HL-60/S4 treated with retinoic acid at 250 ng/mL for 4 days and 3 days (cell line): Measurements from ENCODE around the gene MAGEB2.
"Not testable (repeated sequence)": the region's sequence is repeated elsewhere in the genome, so short reads cannot be mapped to it uniquely, and the experiment has no call there.

ENCODE experiments used
- in situ Hi-C: fragments of 300-500 bp; cut with MboI; formaldehyde crosslinking; loops from 2 replicates; pipeline ENCODE4 v1.7.0; 2022; ENCODE audit warnings: low sequenced_read_pairs

MAGEB2 gene, protein sequence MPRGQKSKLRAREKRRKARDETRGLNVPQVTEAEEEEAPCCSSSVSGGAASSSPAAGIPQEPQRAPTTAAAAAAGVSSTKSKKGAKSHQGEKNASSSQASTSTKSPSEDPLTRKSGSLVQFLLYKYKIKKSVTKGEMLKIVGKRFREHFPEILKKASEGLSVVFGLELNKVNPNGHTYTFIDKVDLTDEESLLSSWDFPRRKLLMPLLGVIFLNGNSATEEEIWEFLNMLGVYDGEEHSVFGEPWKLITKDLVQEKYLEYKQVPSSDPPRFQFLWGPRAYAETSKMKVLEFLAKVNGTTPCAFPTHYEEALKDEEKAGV

DNA sequence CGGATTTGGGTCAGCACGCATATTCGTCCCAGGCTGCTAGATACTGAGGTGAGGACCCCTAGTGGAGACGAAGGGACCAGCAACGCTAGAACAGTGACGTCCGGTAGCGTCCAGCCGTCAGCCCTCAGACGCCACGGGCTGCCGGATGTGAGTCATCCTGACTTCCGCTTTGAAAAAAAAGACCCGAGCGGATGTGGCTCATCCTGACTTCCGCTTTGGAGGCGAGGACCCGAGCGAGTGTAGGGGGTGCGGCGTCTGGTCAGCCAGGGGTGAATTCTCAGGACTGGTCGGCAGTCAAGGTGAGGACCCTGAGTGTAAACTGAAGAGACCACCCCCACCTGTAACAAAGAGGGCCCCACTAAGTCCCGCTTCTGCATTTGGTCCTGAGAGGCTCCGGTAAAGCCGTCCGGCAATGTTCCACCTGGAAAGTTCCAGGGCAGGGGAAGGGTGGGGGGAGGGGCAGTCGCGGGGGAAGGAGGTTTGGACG, at the start of gene MAGEB2:
TSS of gene MAGEB2 (plus strand) at position 207 of the 487 bp plus-strand sequence. CDS start 3,018 bp downstream, outside the sequence.
- in situ Hi-C loops: no loop called here

DNA sequence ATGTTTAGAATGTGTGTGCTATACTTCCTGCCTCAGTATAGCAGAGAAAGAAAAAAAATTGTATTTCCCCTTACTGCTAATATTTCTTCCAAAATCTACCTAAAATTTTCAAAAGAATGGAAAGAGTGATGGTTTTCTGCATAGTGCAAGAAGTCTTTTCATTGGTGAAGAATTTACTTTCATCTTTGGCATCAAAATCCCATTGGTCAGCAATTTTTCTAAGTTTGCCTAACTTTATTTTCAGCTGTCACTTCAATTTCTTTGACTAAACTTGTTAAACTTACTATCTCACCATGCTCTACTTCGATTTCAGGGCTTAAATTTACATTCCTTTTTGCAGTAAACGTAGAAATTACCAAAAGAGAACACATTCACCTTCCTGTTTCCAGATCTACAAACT, 44.5 kb upstream of the MAGEB2 start:
- in situ Hi-C loops: no loop called here

DNA sequence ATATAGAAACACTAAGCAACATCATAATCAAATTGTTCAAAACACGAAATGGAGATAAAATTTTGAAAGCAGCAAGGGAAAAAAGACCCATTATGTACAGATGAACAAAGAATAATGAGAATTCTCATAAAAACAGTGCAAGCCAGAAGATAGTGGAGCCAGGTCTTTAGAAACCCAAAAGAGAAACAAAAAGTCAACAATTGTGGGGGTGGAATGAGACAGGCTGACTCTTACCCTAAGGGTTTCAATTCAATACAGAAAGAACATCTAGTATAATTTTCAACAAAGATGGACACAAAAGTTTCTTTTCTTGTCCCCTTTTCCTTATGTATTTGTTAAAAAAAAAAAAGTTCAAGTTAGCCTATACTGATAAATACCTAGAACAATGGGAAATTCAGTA, 34.0 kb upstream of the MAGEB2 start:
- in situ Hi-C loops: no loop called here

DNA sequence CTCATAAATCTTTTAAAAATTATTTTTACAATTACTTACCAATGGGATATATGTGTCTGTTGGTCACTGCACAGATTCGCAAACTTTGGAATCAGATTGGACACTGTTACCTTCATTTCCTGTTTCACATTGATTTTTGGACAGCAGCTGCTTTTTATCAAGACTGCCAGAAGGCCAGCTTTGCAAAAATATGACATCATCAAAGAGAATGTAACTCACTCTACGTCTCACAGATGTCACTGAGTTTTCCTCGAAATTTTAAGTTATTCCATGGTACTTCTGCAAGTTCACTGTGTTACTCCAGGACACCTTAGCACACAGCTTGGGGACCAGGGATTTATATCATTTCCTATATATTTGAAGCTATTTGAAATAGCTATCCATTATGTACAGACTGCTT, 31.8 kb upstream of the MAGEB2 start:
- in situ Hi-C loops: no loop called here

DNA sequence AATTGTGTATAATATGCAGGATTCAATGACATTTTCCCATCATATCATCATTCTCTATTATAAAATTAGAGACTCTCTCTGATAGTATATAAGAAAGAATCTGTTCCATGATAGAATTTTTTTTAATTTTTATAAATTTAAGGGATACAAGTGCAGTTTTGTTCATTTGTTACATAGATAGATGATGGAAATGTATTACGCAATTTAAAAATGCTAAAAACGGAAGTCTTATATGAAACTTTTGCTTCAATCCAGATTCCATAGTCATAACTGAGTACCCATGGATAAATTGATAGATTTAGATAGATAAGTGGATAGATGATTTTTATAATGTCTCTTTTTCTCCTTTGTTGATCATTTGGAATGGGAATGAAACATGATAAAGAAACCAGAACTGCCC, 24.9 kb upstream of the MAGEB2 start:
- in situ Hi-C loops: no loop called here

DNA sequence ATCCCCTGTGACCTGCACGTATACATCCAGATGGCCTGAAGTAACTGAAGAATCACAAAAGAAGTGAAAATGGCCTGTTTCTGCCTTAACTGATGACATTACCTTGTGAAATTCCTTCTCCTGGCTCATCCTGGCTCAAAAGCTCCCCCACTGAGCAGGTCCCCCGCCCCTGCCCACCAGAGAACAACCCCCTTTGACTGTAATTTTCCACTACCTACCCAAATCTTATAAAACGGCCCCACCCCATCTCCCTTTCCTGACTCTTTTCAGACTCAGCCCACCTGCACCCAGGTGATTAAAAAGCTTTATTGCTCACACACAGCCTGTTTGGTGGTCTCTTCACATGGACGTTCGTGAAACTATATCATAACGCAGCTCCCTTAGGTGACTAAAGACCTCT, 21.5 kb upstream of the MAGEB2 start:
- in situ Hi-C loops: not testable (repeated sequence)

DNA sequence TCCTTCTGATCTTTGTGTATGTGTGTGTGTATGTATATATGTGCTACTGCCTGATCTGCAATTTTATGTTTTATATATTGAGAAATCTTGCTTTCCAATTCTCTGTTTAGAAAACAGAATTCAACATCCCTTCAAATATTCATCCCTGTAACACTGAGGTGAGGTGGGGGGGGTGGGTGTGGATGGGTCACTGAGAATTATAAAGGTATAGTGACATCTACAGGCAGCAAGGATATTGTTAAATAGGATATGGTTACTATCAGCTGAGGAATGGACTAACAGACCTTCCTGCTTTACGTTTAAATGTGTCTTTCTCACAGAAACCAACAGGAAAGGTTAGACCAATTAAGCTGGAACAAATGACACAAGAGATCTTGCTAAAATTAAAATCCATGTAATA, 19.0 kb upstream of the MAGEB2 start:
- in situ Hi-C loops: no loop called here

DNA sequence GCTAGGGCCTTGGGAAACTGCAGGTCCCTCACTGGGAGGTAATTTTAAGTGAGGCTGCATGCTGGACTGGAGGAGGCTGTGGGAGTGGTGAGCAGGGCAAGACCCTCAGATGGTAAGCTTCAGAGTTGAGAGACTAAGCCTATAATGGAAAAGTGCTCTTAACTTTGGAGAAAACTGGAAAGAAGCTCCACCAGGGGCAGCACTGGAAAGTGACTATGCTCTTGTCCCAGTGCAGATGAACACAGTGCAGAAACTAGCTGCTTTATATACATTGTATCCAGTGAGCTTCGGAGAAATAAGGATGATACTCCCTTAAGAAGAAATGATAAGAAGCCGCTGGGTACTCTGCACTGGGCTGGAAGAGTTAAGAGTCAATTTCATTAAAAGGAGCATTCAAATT, 3.2 kb upstream of the MAGEB2 start:
- in situ Hi-C loops: no loop called here

DNA sequence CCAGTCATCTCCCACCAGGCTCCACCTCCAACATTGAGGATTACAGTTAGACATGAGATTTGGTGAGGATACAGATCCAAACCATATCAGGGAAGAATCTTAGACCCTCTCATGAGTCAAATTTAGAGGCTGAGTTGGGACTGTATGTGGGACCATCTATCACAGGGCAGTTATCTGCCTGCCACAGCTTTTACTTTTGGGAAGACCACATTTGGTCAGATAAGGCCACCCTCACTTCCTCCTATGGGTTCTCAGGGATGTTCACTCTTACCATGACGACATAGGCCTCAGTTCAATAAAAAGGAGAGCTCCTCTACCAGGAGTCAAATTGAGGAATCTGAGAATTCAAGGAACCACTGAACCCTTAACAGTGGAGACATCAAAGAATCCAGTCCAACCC, 2.1 kb downstream of the MAGEB2 start:
- in situ Hi-C loops: no loop called here

DNA sequence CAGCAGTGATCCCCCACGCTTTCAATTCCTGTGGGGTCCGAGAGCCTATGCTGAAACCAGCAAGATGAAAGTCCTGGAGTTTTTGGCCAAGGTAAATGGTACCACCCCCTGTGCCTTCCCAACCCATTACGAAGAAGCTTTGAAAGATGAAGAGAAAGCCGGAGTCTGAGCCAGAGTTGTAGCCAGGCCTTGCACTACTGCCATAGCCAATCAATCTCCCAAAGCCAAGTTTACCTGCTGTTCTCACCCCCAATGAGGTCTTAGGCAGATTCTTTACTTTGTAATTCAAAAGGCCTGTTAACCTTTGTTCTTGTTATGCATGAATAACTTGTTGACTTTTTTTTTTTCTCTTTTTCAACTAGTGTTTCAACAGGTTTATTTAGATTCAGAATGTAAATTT, 4.0 kb downstream of the MAGEB2 start:
- in situ Hi-C loops: no loop called here

DNA sequence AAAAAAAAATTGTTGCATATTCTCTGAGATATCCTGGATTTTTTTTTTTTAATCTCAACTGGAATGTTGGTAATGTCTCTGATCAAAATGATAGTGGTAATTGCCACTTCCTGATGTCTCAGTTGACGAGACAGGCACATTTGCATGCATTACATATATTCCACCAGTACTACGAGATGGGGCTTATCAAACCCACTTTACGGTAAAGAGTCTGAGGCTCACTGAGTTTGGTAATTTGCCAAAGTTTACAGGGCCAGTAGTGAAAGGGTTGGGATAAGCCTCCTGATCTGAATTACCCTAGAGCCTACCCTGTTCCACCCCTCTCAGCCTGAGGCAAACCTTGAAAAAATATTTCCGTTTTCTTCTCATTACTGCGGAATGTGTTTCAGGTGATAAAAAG, 5.3 kb downstream of the MAGEB2 start:
- in situ Hi-C loops: no loop called here

DNA sequence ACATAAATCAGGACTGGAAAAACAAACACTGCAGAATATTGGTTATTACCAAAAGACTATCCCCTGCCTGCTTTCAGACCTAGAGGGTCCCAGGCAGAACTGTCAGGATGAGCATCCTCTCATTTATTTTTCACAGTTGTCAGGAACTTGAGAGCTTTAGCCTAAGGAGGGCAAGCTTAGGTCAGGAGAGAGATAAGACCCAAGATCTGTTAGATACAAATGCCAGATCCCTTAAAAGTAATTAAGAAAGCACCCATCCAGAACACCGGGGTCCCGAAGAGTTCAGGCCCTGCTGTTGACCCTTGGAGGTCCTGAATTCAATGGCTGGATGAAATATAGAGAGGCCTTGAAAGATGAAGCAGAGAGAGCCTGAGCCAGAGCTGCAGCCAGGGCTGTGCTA, 9.2 kb downstream of the MAGEB2 start:
- in situ Hi-C loops: no loop called here

DNA sequence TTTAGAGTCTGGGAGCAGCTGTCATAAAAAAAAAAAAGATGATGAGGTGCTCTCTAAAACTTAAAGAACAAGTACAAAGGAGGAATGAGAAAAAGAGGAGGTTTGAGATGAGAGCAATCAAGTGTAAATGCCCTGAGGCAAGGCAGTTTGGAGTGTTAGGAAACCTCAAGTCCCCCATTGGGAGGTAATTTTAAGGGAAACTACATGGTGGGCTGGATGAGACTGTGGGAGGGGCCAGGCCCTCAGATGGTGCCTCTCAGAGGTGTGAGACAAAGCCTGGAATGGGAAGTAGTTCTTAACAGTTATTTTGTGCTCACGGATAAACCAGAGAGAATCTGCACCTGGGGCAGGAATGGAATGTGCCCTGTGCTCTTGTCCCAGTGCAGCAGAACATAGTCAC, 13.2 kb downstream of the MAGEB2 start:
- in situ Hi-C loops: no loop called here

DNA sequence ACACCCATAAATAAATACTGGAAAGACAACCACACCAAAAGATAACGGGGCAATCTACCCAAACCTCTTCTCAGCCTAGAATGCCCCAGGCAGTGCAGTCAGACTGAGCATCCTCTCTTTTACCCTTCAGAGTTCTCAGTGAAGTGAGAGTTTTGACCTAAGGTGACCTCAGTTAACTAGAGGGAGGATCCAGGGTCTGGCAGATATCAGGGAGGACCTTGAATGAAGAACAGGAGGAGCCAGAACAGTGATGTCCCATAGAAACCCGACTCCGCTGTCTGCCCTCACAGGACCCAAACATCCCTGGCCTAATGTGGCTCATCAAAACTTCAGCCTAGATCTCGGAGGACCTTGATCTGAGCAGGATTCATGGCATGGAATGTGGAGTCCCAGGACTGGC, 15.0 kb downstream of the MAGEB2 start, which contains the start of gene MAGEB3:
TSS of gene MAGEB3 (plus strand) at position 263 of the 400 bp plus-strand sequence. CDS start 5,268 bp downstream, outside the sequence.
- in situ Hi-C loops: no loop called here

DNA sequence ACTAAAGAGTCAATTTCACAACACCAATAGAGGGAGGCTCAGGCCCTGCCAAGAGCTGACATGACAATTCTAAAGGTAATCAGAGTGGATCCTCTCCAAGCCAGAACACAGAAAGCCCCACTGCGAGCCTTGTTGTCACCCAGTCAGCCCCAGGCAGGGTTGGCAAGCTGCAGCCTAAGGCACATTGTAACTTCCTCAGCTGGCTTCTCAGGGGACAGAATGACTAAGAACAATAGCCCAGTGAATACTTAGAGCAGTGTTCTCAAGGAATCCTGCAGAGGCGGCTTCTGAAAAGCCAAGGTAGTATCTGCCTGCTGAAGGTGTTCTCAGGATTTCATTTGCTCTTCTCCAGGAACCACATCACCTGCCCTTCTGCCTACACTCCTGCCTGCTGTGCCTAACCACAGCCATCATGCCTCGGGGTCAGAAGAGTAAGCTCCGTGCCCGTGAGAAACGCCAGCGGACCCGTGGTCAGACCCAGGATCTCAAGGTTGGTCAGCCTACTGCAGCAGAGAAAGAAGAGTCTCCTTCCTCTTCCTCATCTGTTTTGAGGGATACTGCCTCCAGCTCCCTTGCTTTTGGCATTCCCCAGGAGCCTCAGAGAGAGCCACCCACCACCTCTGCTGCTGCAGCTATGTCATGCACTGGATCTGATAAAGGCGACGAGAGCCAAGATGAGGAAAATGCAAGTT, 26.5 kb downstream of the MAGEB2 start, which contains the start of gene MAGEB4:
TSS of gene MAGEB4 (plus strand) at position 277 of the 692 bp plus-strand sequence. CDS start at position 413, 136 bp downstream.
- in situ Hi-C loops: no loop called here

DNA sequence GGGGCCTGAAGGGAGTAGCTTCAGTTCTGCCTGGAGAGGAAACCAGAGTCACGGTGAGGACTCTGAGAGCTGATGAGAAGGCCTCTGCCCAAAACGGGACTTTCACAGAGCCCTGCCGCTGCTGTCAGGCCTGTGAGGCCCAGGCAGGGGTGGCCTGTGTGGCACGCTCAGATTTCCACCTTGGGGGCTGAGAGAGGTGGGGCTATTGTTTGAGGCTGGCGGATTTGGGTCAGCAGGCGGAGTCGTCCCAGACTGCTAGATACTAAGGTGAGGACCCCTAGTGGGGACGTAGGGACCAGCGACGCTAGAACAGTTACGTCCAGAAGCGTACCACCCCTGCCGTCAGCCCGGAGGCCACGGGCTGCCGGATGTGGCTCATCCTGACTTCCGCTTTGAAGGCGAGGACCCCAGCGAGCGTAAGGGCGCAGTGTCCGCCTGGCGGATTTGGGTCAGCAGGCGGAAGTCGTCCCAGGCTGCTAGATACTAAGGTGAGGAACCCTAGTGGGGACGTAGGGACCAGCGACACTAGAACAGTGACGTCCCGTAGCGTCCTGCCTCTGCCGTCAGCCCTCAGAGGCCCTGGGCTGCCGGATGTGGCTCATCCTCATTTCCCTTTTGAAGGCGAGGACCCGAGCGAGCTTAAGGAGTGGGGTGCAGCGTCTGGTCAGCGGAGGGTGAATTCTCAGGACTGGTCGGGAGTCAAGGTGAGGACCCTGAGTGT, 31.6 kb downstream of the MAGEB2 start, which contains the start of gene MAGEB1:
TSS of gene MAGEB1 (plus strand) at position 378 of the 721 bp plus-strand sequence. CDS start 3,348 bp downstream, outside the sequence.
- in situ Hi-C loops: no loop called here

DNA sequence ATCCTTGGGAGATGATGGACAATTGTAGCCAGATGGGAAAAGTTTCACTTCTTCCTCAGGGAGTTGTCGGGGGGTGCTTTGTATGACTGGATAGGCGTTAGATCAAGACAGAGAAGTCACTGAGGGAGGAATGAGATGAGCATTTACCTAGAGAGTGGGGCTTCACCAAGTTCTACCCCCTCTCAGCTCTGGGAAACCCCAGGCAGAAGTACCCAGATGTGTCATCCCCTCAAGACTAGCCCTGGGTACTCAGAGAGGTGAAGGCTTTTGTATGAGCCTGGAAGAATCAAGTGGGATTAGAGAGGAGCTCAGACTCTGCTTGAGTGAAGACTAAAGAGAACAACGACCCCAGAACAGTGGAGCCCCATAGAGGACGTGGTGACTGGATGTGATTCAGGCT, 33.5 kb downstream of the MAGEB2 start:
- in situ Hi-C loops: no loop called here

DNA sequence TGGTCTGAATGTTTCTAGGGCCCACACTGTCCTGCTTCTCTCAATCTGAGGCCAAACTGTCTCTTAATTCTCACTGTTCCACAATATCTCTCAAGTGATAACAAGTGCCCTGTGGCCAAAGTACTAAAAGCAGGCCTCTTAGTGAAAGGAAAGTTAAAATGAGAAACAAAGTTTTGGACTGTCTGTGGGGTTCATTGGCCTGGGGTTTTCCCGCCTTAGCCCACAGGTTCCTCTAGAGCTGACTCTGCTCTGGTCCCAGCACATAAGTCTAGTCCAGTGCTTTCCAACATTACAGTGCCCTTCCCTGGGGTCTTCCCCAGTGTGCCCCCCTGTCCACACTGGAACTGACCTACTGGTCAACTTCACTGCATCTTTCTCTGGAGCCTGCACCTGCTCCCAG, 37.9 kb downstream of the MAGEB2 start:
- in situ Hi-C loops: no loop called here

DNA sequence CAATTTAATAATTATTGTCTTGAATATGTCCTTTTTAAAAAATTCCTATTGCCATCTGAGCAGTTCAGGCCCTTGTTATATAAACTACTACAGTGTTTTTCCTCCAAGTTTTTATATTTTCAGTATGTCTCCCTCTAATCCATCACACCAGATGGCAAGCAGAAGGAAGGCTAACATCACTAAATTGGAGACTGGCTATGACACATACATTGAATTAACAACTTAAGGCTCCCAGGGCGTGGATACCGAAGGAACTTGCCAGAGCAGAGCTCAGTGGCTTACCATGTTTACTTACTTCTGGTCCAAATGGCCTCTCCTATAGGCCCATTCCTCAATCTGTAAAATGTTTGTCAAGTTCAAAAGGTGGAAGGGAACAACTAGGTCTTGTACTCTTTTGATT, 44.6 kb downstream of the MAGEB2 start:
- in situ Hi-C loops: no loop called here

DNA sequence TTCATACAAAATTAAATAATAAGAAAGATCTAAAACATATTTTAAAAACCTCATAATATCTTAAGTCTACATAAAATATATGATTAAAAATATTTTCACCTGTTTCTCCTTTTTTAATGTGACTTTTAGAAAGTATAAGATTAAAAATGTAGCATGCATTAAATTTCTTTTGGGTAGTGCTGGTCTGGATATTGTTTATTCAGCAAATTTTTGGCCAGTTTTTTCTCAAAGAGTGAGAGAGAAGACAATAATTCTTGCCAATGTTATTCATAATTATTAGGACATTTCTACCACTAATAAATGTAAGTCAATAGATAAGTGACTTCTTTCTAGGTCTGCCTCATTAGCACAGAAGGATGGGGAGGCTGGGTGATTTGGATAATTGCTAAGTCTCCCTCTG, 45.6 kb downstream of the MAGEB2 start:
- in situ Hi-C loops: no loop called here

DNA sequence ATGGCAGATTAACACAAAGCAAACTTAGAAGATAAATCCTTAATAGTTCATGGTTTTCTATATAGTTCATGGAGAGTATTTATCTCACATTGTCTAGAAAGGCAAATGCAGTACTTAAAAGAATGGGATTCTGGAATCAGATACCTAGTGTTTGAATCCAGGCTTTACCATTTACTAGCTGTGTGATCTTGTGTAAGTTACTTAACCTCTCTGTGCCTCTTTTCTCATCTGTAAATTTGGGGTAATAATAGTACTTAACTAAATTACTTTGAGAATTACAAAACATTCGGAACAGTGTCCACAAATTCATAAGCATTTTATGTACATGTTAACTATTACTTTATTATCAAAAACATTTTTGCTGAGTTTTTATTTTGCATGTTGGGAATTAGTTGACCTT, 47.4 kb downstream of the MAGEB2 start:
- in situ Hi-C loops: no loop called here
